Measurements from ENCODE around the gene CDHR1. TPM values are rescaled to one million over a fixed set of nuclear protein-coding genes. Genes with fewer than 3 reads are reported as not detected.

The CDHR1 gene
- total RNA-seq, 1 experiment from 2014 or later = 6.6 TPM

DNA sequence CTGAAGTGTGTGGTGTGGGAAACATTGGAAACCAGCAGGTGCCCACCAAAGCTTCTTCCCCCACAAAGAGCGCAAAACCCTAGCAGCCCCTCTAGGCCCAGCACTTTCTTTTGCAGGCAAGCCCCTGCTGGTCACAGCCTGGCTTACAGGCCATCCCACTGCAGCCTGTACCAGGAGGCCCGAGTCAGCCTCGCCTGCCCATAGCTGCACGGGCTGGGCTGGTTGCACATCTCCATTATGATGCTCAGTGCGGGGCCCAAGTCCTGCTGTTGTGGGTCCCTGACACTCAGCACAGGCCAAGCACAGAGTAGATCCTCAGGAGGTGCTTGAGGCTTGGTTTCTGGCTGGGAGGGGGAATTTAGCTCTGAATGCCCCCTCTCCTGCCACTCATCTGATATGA is 8.0 kb downstream of the CDHR1 start:
- Mint-ChIP-seq H3K36me3 (ENCODE audit: insufficient read depth in 1 of 3, low read depth in 3 of 3) (peaks cover 0 to 2% (median 0%) of the 10 kb centered on the region in 3 experiments; a peak in 2 of 7 replicates), H3K9me3 (no peaks in the 10 kb centered on the region), H3K27ac (peak overlapping the region in 1 of 3 experiments; percentile 68; a peak in 2 of 7 replicates), H3K27me3 (ENCODE audit: low read depth) (peaks cover 3% of the 10 kb centered on the region; the same call in 1 of the 2 replicates), H3K4me1 (no peaks in the 10 kb centered on the region), H3K4me3 (no peak overlapping the region)
- Histone ChIP-seq H2BK12ac (ENCODE audit: insufficient read length, low read depth, low read length) (no peak overlapping the region), H3K4ac (ENCODE audit: low read depth, low read length) (no peak overlapping the region), H3K4me2 (ENCODE audit: insufficient read depth, insufficient read length, low read length) (no peak overlapping the region), H3K27me3 (ENCODE audit: insufficient read depth, low read length) (no peaks in the 10 kb centered on the region), H2AFZ (ENCODE audit: low read length) (no peak overlapping the region), H2BK120ac (ENCODE audit: low read depth, low read length, poor library complexity, severe bottlenecking) (no peak overlapping the region), H4K91ac (ENCODE audit: insufficient read length, low read depth, low read length) (no peak overlapping the region), H3K4me1 (ENCODE audit: insufficient read depth, low read length) (no peaks in the 10 kb centered on the region), H2AK5ac (ENCODE audit: insufficient read length, low read length) (no peak overlapping the region), H3K14ac (ENCODE audit: insufficient read depth, low read length) (no peak overlapping the region), H2BK5ac (ENCODE audit: insufficient read length, low read length) (no peak overlapping the region), H3K56ac (ENCODE audit: insufficient read length, low read depth, low read length) (no peak overlapping the region), H4K20me1 (ENCODE audit: control insufficient read depth, insufficient read depth, insufficient read length) (no peaks in the 10 kb centered on the region), H3K18ac (ENCODE audit: insufficient read length, low read depth, low read length) (no peak overlapping the region), H3K9me3 (ENCODE audit: control insufficient read depth, low read depth, low read length) (no peaks in the 10 kb centered on the region), H2BK15ac (ENCODE audit: low read depth, low read length) (no peak overlapping the region), H3K23me2 (ENCODE audit: insufficient read length, low read depth, low read length, poor library complexity, severe bottlenecking) (no peaks in the 10 kb centered on the region), H3K9ac (ENCODE audit: extremely low read depth, insufficient read length, low read length) (no peak overlapping the region), H2BK20ac (ENCODE audit: low read depth, low read length, poor library complexity, severe bottlenecking) (no peak overlapping the region), H4K8ac (replicated peaks; ENCODE audit: insufficient read length, low read depth, low read length) (no peak overlapping the region), H3K79me1 (ENCODE audit: insufficient read depth, low read depth, low read length, poor library complexity, severe bottlenecking) (no peaks in the 10 kb centered on the region), H3K23ac (ENCODE audit: insufficient read length, low read depth, low read length) (no peak overlapping the region), H3T11ph (ENCODE audit: low read length) (no peak overlapping the region), H3K27ac (ENCODE audit: insufficient read length, low read depth, low read length) (no peak overlapping the region), H3K79me2 (ENCODE audit: insufficient read depth, low read length) (no peaks in the 10 kb centered on the region), H4K5ac (ENCODE audit: insufficient read length, low read depth, low read length) (no peak overlapping the region)
- DNase-seq = no peak
- no CpG with 5 or more reads among the region's 5 CpGs for WGBS (ENCODE audit: extremely low coverage, insufficient read length, low lambda C conversion rate)
- TF ChIP-seq, protein P1, sequence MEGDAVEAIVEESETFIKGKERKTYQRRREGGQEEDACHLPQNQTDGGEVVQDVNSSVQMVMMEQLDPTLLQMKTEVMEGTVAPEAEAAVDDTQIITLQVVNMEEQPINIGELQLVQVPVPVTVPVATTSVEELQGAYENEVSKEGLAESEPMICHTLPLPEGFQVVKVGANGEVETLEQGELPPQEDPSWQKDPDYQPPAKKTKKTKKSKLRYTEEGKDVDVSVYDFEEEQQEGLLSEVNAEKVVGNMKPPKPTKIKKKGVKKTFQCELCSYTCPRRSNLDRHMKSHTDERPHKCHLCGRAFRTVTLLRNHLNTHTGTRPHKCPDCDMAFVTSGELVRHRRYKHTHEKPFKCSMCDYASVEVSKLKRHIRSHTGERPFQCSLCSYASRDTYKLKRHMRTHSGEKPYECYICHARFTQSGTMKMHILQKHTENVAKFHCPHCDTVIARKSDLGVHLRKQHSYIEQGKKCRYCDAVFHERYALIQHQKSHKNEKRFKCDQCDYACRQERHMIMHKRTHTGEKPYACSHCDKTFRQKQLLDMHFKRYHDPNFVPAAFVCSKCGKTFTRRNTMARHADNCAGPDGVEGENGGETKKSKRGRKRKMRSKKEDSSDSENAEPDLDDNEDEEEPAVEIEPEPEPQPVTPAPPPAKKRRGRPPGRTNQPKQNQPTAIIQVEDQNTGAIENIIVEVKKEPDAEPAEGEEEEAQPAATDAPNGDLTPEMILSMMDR (conservative IDR thresholded peaks at IDR 0.05) = peak; percentile 35; the same call in 2 of the 3 replicates

Data from H9 (cell line).